PFSK-1 (cell line): ENCODE data around the gene PCSK6.

Source experiments
- FOXP2 ChIP-seq: optimal IDR thresholded peaks from 2 replicates; pipeline ENCODE3; 2011; ENCODE audit warnings: borderline replicate concordance, control low read depth, inconsistent platforms; ENCODE audit not compliant: insufficient read depth; ENCODE audit errors: extremely low read length, extremely low read depth
- POLR2AphosphoS5 ChIP-seq: IDR thresholded peaks from 2 replicates; pipeline ENCODE4 v1.6.1; 2012; ENCODE audit warnings: low read depth, mild to moderate bottlenecking, control low read depth, low read length, moderate library complexity
- REST ChIP-seq, 2 experiments: IDR thresholded peaks; 2 replicates each; pipeline versions ENCODE4 v1.6.1 to v1.8.0; 2011 to 2012; ENCODE audit warnings: low read depth in 2 of 2, low read length in 2 of 2, control low read depth in 1 of 2, inconsistent platforms in 1 of 2, mild to moderate bottlenecking in 1 of 2, moderate library complexity in 1 of 2; ENCODE audit not compliant: insufficient read depth in 1 of 2
- SIN3A ChIP-seq: IDR thresholded peaks from 2 replicates; pipeline ENCODE4 v1.6.1; 2012; ENCODE audit warnings: mild to moderate bottlenecking, low read length, moderate library complexity, borderline replicate concordance; ENCODE audit not compliant: insufficient read depth
- TAF1 ChIP-seq: IDR thresholded peaks from 2 replicates; pipeline ENCODE4 v1.6.1; 2012; ENCODE audit warnings: low read length, control low read depth, borderline replicate concordance; ENCODE audit not compliant: insufficient read depth

The PCSK6 gene

GRCh38 chr15:101491734-101492640 is 2.5 kb upstream of the PCSK6 start:
- TF ChIP-seq REST (IDR thresholded peaks at IDR 0.05; ENCODE audit: insufficient read depth in 1 of 2, low read depth in 2 of 2, low read length in 2 of 2): no peak
- TF ChIP-seq SIN3A: no peak
- no peak for TF ChIP-seq FOXP2
- TF ChIP-seq TAF1: no peak
- no peak for TF ChIP-seq POLR2AphosphoS5

- no peak for TF ChIP-seq TAF1
- TF ChIP-seq POLR2AphosphoS5: no peak
- TF ChIP-seq SIN3A: no peak
- TF ChIP-seq FOXP2: no peak
- no peak for TF ChIP-seq REST (IDR thresholded peaks at IDR 0.05; ENCODE audit: insufficient read depth in 1 of 2, low read depth in 2 of 2, low read length in 2 of 2)
Observed at GRCh38 chr15:101490922-101491733, 1.6 kb upstream of the PCSK6 start.

GRCh38 chr15:101490408-101490891 is 943 bp upstream of the PCSK6 start:
- TF ChIP-seq FOXP2: no peak
- TF ChIP-seq REST (IDR thresholded peaks at IDR 0.05; ENCODE audit: insufficient read depth in 1 of 2, low read depth in 2 of 2, low read length in 2 of 2): no peak
- no peak for TF ChIP-seq SIN3A
- no peak for TF ChIP-seq POLR2AphosphoS5
- TF ChIP-seq TAF1: no peak

GRCh38 chr15:101489237-101489598 is 289 bp downstream of the PCSK6 start:
- TF ChIP-seq POLR2AphosphoS5 (no peak), SIN3A (no peak), TAF1 (no peak), REST (IDR thresholded peaks at IDR 0.05; ENCODE audit: insufficient read depth in 1 of 2, low read depth in 2 of 2, low read length in 2 of 2) (no peak), FOXP2 (no peak)
